Transverse colon (tissue), 4 donors: ENCODE measurements around the gene SP2.

Experiments used
- POLR2A ChIP-seq: fragments of 450-650 bp; IDR thresholded peaks from one replicate; pipeline ENCODE4 v1.6.1; 2016; ENCODE audit warnings: antibody characterized with exemption, mild to moderate bottlenecking, moderate library complexity
- POLR2AphosphoS5 ChIP-seq, 3 donors: sonication (generic); formaldehyde crosslinking; IDR thresholded peaks; one replicate each; pipeline ENCODE4 v1.6.1; 2016; ENCODE audit warnings: antibody characterized with exemption in 3 of 3
- TF ChIP-seq, protein P1 (sequence below), 5 experiments: fragments of 200-600 bp in 3 of 5; fragments of 450-650 bp in 2 of 5; sonication (generic) in 3 of 5; IDR thresholded peaks; 1 replicate in 2 of 5; 2 replicates in 3 of 5; pipeline ENCODE4 v1.5.1; 2016 to 2017; ENCODE audit warnings: antibody characterized with exemption in 5 of 5, inconsistent platforms in 3 of 5, mild to moderate bottlenecking in 2 of 5, moderate library complexity in 1 of 5

DNA sequence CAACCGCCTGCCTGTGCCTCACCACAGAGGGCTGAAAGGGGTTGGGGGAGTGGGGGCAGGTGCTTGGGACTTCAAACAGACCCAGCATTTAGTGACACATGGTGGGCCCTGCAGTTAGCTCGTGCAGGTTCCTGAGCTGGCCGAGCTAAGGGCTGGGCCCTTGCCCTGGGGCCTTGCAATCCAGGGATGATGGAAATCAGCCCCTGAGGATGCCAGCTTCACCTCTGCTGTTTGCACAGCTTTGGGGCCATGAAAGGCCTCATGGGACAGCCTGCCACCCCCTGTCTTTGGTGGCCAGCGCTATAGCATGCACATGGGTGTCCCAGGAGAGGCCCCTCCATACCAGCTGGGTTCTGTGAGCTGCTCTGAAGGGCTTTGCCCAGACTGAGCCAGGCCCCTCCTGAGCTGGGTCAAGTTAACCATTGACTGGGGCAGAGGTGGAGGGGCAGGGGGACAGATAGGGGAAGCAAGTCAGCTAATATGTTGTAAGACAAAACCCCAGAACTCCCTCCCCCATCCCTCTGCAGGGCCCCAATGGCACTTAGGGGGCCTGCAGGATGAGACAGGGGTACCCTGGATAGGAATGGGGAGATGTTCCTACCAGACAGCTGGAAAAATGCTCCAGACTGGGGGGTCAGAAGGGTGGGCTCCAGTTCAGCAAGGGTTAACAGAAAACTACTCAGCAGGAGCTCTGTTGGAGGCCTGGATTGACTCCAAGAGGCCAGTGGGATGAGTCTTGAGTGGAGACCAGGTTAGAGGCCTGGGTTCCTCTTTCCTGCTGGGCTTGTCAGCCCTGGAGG lies 61.0 kb downstream of the SP2 start:
- TF ChIP-seq, protein P1, sequence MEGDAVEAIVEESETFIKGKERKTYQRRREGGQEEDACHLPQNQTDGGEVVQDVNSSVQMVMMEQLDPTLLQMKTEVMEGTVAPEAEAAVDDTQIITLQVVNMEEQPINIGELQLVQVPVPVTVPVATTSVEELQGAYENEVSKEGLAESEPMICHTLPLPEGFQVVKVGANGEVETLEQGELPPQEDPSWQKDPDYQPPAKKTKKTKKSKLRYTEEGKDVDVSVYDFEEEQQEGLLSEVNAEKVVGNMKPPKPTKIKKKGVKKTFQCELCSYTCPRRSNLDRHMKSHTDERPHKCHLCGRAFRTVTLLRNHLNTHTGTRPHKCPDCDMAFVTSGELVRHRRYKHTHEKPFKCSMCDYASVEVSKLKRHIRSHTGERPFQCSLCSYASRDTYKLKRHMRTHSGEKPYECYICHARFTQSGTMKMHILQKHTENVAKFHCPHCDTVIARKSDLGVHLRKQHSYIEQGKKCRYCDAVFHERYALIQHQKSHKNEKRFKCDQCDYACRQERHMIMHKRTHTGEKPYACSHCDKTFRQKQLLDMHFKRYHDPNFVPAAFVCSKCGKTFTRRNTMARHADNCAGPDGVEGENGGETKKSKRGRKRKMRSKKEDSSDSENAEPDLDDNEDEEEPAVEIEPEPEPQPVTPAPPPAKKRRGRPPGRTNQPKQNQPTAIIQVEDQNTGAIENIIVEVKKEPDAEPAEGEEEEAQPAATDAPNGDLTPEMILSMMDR (IDR thresholded peaks at IDR 0.05): no peak
- TF ChIP-seq POLR2AphosphoS5 (IDR thresholded peaks at IDR 0.05): no peak
- no peak for TF ChIP-seq POLR2A
